Measurements from ENCODE around the gene CCDC63.
"Not testable (repeated sequence)": the region's sequence is repeated elsewhere in the genome, so short reads cannot be mapped to it uniquely, and the experiment has no call there.

Gene CCDC63

GRCh38 chr12:110844551-110845338, 2.0 kb upstream of the CCDC63 start:
- no peak for DNase-seq (ENCODE audit: low read depth in 2 of 2)

- no peak for DNase-seq (ENCODE audit: low read depth in 2 of 2)
Measured at GRCh38 chr12:110845339-110845682, 1.5 kb upstream of the CCDC63 start.

GRCh38 chr12:110848314-110848923, 1.6 kb downstream of the CCDC63 start:
- no peak for DNase-seq (ENCODE audit: low read depth in 2 of 2)

GRCh38 chr12:110849221-110849620, 2.4 kb downstream of the CCDC63 start:
- no peak for DNase-seq (ENCODE audit: low read depth in 2 of 2)

GRCh38 chr12:110849748-110850403, 3.1 kb downstream of the CCDC63 start:
- DNase-seq (ENCODE audit: low read depth in 2 of 2) = no peak

- DNase-seq (ENCODE audit: low read depth in 2 of 2) = no peak
Measured at GRCh38 chr12:110850762-110851161, 4.0 kb downstream of the CCDC63 start.

GRCh38 chr12:110853836-110854235, 7.0 kb downstream of the CCDC63 start:
- DNase-seq (ENCODE audit: low read depth in 2 of 2) = no peak

- DNase-seq (ENCODE audit: low read depth in 2 of 2) = no peak
Measured at GRCh38 chr12:110856542-110856941, 9.8 kb downstream of the CCDC63 start.

- no peak for DNase-seq (ENCODE audit: low read depth in 2 of 2)
Measured at GRCh38 chr12:110857528-110857927, 10.7 kb downstream of the CCDC63 start.

- DNase-seq (ENCODE audit: low read depth in 2 of 2) = not testable (repeated sequence)
Measured at GRCh38 chr12:110857954-110858353, 11.2 kb downstream of the CCDC63 start.

GRCh38 chr12:110858848-110859247, 12.1 kb downstream of the CCDC63 start:
- DNase-seq (ENCODE audit: low read depth in 2 of 2) = no peak

- DNase-seq (ENCODE audit: low read depth in 2 of 2) = no peak
Measured at GRCh38 chr12:110860833-110861296, 14.1 kb downstream of the CCDC63 start.

GRCh38 chr12:110861729-110862128, 14.9 kb downstream of the CCDC63 start:
- DNase-seq (ENCODE audit: low read depth in 2 of 2) = no peak

- no peak for DNase-seq (ENCODE audit: low read depth in 2 of 2)
Measured at GRCh38 chr12:110862329-110862728, 15.5 kb downstream of the CCDC63 start.

GRCh38 chr12:110863161-110863560, 16.4 kb downstream of the CCDC63 start:
- DNase-seq (ENCODE audit: low read depth in 2 of 2) = no peak

- no peak for DNase-seq (ENCODE audit: low read depth in 2 of 2)
Measured at GRCh38 chr12:110865521-110865920, 18.7 kb downstream of the CCDC63 start.

GRCh38 chr12:110869026-110869425, 22.2 kb downstream of the CCDC63 start:
- DNase-seq (ENCODE audit: low read depth in 2 of 2) = no peak

- no peak for DNase-seq (ENCODE audit: low read depth in 2 of 2)
Measured at GRCh38 chr12:110869803-110870202, 23.0 kb downstream of the CCDC63 start.

- no peak for DNase-seq (ENCODE audit: low read depth in 2 of 2)
Measured at GRCh38 chr12:110872100-110872499, 25.3 kb downstream of the CCDC63 start.

GRCh38 chr12:110874351-110874750, 27.6 kb downstream of the CCDC63 start:
- no peak for DNase-seq (ENCODE audit: low read depth in 2 of 2)

- no peak for DNase-seq (ENCODE audit: low read depth in 2 of 2)
Measured at GRCh38 chr12:110874781-110875180, 28.0 kb downstream of the CCDC63 start.

GRCh38 chr12:110880651-110881050, 33.9 kb downstream of the CCDC63 start:
- no peak for DNase-seq (ENCODE audit: low read depth in 2 of 2)

GRCh38 chr12:110883251-110883650, 36.5 kb downstream of the CCDC63 start:
- DNase-seq (ENCODE audit: low read depth in 2 of 2) = no peak

Data from stimulated activated CD8-positive, alpha-beta memory T cell treated with anti-CD3 and anti-CD28 coated beads, Interleukin-7, amount 100 ng/mL, for 4 hours (primary cell).